ENCODE measurements around the gene UNC13B.

UNC13B gene

DNA sequence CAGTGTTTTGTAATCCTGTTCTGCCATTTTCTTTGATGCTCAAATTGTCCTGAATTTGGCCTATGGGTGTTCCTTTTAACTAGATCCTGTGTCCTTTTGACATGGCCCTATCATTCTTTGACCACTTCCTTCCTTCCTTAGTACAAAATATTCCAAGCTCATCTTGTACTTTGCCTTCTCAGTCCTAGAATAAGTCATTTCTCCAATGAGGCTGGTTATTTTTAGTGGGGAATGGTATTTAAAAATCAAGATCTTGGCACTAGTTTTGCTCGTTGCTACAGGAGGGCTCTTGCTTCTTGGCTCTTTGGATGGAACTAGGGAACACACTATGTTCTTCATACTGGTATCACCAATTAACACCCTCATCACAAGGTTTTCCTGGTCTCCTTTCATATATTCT is 108.1 kb downstream of the UNC13B start:
- no peak overlapping the region for H3K4me3 ChIP-seq (ENCODE audit: low read length)
- TF ChIP-seq, protein P1, sequence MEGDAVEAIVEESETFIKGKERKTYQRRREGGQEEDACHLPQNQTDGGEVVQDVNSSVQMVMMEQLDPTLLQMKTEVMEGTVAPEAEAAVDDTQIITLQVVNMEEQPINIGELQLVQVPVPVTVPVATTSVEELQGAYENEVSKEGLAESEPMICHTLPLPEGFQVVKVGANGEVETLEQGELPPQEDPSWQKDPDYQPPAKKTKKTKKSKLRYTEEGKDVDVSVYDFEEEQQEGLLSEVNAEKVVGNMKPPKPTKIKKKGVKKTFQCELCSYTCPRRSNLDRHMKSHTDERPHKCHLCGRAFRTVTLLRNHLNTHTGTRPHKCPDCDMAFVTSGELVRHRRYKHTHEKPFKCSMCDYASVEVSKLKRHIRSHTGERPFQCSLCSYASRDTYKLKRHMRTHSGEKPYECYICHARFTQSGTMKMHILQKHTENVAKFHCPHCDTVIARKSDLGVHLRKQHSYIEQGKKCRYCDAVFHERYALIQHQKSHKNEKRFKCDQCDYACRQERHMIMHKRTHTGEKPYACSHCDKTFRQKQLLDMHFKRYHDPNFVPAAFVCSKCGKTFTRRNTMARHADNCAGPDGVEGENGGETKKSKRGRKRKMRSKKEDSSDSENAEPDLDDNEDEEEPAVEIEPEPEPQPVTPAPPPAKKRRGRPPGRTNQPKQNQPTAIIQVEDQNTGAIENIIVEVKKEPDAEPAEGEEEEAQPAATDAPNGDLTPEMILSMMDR (conservative IDR thresholded peaks at IDR 0.05; ENCODE audit: low read length): no peak
- no peak for DNase-seq (ENCODE audit: low read depth)

DNA sequence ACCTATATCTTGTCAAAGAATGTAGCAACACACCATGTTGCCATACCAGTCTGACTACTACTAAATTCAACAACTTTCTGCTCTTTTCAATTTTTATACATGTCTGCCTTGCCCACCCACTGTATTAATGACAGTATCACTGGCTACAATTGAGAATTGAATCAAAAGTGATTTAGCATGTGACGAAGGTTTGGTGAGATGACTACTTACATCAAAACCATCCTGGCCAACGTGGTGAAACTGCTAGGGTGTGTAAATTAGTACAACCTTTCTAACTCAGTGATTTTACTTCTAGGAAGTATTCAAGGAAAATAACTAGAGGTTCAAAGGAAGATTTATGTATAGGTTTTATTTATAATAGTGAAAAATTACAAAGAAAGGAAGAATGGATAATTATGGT is 109.8 kb downstream of the UNC13B start:
- TF ChIP-seq, protein P1 (conservative IDR thresholded peaks at IDR 0.05; ENCODE audit: low read length): no peak
- no peak for DNase-seq (ENCODE audit: low read depth)
- no peak overlapping the region for H3K4me3 ChIP-seq (ENCODE audit: low read length)

DNA sequence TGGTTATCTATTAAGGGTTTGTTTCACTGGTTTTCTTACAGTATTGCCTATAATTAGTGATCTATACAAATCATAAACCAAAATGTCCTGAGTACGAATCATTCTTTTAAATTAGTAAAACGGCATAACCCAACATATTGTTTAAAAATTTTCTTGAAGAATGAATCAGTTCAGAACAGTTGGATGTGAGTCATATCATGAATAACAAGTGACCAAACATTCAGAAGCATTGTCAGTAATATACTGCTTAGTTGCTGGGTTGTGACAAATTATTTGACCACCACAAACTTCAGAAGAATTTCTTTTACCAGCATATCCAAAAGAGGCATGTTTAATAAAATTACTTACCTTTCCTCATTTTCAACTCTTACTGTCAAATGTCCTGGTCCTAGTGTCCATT is 111.2 kb downstream of the UNC13B start:
- H3K4me3 ChIP-seq (ENCODE audit: low read length): no peak overlapping the region
- DNase-seq (ENCODE audit: low read depth): peak; percentile 49
- TF ChIP-seq, protein P1 (conservative IDR thresholded peaks at IDR 0.05; ENCODE audit: low read length): no peak

DNA sequence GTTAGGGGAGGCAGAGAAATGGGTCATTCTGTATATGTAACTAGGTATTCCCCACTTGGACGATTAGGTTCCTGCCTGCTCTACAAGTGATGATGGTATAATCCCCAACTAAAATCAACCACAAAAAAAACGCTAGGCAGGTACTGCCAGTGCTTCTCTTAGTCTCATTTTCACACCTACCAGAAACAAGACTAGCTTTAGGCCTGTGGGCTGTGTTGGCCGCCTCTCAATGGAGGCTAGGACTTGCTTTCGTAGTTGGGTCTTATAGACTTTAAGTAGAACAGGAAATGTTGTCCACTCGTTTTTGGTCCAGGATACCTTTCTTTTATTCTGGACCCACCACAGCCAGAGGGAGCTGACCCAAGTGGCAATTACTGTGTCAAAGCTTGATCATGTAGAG is 111.8 kb downstream of the UNC13B start:
- H3K4me3 ChIP-seq (ENCODE audit: low read length): no peak overlapping the region
- TF ChIP-seq, protein P1 (conservative IDR thresholded peaks at IDR 0.05; ENCODE audit: low read length): no peak
- no peak for DNase-seq (ENCODE audit: low read depth)

DNA sequence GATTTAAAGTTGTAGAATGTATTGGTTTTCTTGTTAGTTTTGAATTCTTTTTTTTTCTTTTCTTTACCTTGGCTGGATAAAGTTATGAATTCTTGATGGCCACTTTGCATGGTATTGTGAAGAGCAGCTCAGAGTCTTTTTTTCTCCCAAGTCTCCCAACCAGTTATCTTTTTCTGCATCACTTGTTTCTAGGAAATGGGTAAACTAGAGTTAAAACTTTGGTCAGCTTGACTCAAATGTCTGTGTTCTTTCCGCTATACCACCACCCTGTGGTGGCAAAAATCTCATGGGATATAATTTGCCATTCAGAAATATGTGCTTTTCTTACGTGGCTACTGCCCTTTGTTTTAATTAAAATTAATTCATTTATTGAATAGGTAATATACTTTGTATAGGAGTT is 113.2 kb downstream of the UNC13B start:
- TF ChIP-seq, protein P1 (conservative IDR thresholded peaks at IDR 0.05; ENCODE audit: low read length): no peak
- H3K4me3 ChIP-seq (ENCODE audit: low read length): no peak overlapping the region
- no peak for DNase-seq (ENCODE audit: low read depth)

DNA sequence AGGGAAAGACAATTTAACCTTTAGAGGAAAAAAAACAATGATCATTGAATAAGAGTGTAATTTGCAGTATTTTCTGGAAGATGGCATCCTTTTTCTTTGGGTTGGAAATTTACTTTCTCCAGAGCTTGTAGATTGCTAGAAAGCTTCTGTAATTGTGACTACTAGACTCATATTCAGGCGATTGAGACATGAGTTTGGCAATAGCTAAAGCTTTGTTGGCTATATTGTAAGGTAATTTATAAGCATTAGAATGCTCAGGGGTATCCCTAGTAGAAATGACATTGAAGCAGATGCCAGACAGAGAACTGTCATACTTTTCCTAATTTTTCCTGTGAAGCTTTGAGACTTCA is 115.3 kb downstream of the UNC13B start:
- peak; percentile 13 for DNase-seq (ENCODE audit: low read depth)
- H3K4me3 ChIP-seq (ENCODE audit: low read length): peak overlapping the region; percentile 43
- TF ChIP-seq, protein P1 (conservative IDR thresholded peaks at IDR 0.05; ENCODE audit: low read length): no peak

DNA sequence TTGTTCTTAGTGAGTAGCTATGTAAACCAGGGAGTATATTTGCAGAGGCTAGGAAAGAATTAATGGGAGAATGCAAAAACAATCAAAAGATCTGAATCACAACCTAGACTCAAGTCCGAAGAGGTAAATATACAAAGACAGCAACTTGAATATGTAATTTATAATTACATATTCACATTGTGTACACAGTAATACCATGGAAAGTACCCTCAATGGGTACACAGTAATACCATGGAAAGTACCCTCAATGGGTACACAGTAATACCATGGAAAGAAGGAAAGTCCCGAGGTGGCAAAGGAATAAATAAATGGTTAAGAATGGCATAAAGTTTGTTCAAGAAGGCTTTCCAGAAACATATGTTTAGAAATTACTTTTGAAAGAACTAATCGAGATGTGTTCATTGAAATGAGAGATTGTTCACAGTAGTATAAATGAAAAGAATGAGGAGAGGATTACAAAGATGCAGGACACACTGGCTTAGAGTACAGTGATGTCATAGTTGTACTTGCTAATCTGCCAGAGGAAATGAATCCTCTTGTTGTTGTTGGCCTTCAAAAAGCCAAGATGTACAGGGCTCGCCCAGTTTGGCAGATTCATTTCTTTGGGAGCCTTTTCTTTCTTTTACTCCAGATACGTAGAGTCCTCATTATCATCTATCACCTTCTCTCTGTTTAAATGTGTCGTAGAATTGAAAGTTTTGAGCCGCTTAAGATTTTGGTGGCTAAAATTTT is 116.0 kb downstream of the UNC13B start:
- peak; percentile 70 for DNase-seq (ENCODE audit: low read depth)

More for the DNA sequence above, 116.0 kb downstream of the UNC13B start:
- no peak overlapping the region for H3K4me3 ChIP-seq (ENCODE audit: low read length)
- TF ChIP-seq, protein P1 (conservative IDR thresholded peaks at IDR 0.05; ENCODE audit: low read length): no peak

Data from AG10803 (cell line).